CD8-positive, alpha-beta memory T cell (primary cell): ENCODE measurements around the gene HMGN1. TPM values are rescaled to one million over a fixed set of nuclear protein-coding genes. Genes with fewer than 3 reads are reported as not detected.
"Not testable (repeated sequence)": the region's sequence is repeated elsewhere in the genome, so short reads cannot be mapped to it uniquely, and the experiment has no call there.

ENCODE experiments used
- CTCF ChIA-PET: fragments of 350-600 bp; sonication (Branson Sonifier 250); formaldehyde crosslinking; loops from one replicate; lab custom pipeline; 2021; ENCODE audit warnings: antibody characterized with exemption; lab: Charles Lee
- POLR2A ChIA-PET: fragments of 350-600 bp; sonication (Branson Sonifier 250); formaldehyde crosslinking; loops from one replicate; lab custom pipeline; 2021; ENCODE audit warnings: antibody characterized with exemption; lab: Charles Lee
- DNase-seq, 5 donors: peaks; one replicate each; pipeline versions ENCODE4 v3.0.0 to v3.0.0-alpha.2; 2020 to 2022; ENCODE audit warnings: mixed read lengths in 1 of 5
- H3K27ac ChIP-seq: one replicate; pipeline ENCODE4 v1.7.0; 2013; ENCODE audit warnings: low read depth, mild to moderate bottlenecking, low read length, moderate library complexity
- H3K27me3 ChIP-seq: 2 replicates; pipeline ENCODE4 v1.7.0; 2013; ENCODE audit warnings: low read length, mild to moderate bottlenecking; ENCODE audit not compliant: insufficient read depth, poor library complexity, severe bottlenecking
- H3K36me3 ChIP-seq: 2 replicates; pipeline ENCODE4 v1.7.0; 2013; ENCODE audit warnings: mild to moderate bottlenecking, low read length, moderate library complexity; ENCODE audit not compliant: insufficient read depth
- H3K4me1 ChIP-seq: 2 replicates; pipeline ENCODE4 v1.7.0; 2013; ENCODE audit warnings: mild to moderate bottlenecking, low read length, moderate library complexity; ENCODE audit not compliant: insufficient read depth
- H3K4me3 ChIP-seq: 2 replicates; pipeline ENCODE4 v1.7.0; 2013; ENCODE audit warnings: mild to moderate bottlenecking, low read length
- H3K9me3 ChIP-seq: 2 replicates; pipeline ENCODE4 v1.7.0; 2013; ENCODE audit warnings: mild to moderate bottlenecking, low read length
- H3K27ac Mint-ChIP-seq, 8 donors: one replicate each; pipeline ENCODE4 v1.8.0; 2020 to 2021; ENCODE audit warnings: mixed read lengths in 8 of 8, mild to moderate bottlenecking in 6 of 8, inconsistent platforms in 3 of 8, moderate library complexity in 3 of 8
- H3K27me3 Mint-ChIP-seq, 2 donors: one replicate each; pipeline ENCODE4 v1.8.0; 2020 to 2021; ENCODE audit warnings: mixed read lengths in 2 of 2, mild to moderate bottlenecking in 1 of 2, moderate library complexity in 1 of 2
- H3K36me3 Mint-ChIP-seq, 3 donors: one replicate each; pipeline ENCODE4 v1.8.0; 2020 to 2021; ENCODE audit warnings: mixed read lengths in 3 of 3, inconsistent platforms in 1 of 3, mild to moderate bottlenecking in 1 of 3
- H3K4me1 Mint-ChIP-seq, 3 donors: one replicate each; pipeline ENCODE4 v1.8.0; 2020 to 2021; ENCODE audit warnings: mixed read lengths in 3 of 3, inconsistent platforms in 1 of 3, mild to moderate bottlenecking in 1 of 3
- H3K4me3 Mint-ChIP-seq, 7 donors: one replicate each; pipeline ENCODE4 v1.8.0; 2020 to 2021; ENCODE audit warnings: mixed read lengths in 7 of 7, mild to moderate bottlenecking in 6 of 7, moderate library complexity in 4 of 7, inconsistent platforms in 2 of 7
- H3K9me3 Mint-ChIP-seq, 5 donors: one replicate each; pipeline ENCODE4 v1.8.0; 2020 to 2022; ENCODE audit warnings: mixed read lengths in 5 of 5, mild to moderate bottlenecking in 3 of 5, moderate library complexity in 2 of 5, inconsistent platforms in 1 of 5
- polyA plus RNA-seq: library from polyadenylated mRNA; unstranded; fragments of 300-500 nt; fragmentation: Illumina TruSeq; gene quantifications from one replicate; pipeline ENCODE4 v1.2.3, GENCODE V29; 2021
- total RNA-seq, 2 experiments: library from RNA; stranded (reverse); gene quantifications; one replicate each; pipeline ENCODE4 v1.2.3, GENCODE V29; 2021

HMGN1 gene
- total and polyA plus RNA-seq, 3 experiments from 2014 or later = 201 to 421 (median 420) TPM

DNA sequence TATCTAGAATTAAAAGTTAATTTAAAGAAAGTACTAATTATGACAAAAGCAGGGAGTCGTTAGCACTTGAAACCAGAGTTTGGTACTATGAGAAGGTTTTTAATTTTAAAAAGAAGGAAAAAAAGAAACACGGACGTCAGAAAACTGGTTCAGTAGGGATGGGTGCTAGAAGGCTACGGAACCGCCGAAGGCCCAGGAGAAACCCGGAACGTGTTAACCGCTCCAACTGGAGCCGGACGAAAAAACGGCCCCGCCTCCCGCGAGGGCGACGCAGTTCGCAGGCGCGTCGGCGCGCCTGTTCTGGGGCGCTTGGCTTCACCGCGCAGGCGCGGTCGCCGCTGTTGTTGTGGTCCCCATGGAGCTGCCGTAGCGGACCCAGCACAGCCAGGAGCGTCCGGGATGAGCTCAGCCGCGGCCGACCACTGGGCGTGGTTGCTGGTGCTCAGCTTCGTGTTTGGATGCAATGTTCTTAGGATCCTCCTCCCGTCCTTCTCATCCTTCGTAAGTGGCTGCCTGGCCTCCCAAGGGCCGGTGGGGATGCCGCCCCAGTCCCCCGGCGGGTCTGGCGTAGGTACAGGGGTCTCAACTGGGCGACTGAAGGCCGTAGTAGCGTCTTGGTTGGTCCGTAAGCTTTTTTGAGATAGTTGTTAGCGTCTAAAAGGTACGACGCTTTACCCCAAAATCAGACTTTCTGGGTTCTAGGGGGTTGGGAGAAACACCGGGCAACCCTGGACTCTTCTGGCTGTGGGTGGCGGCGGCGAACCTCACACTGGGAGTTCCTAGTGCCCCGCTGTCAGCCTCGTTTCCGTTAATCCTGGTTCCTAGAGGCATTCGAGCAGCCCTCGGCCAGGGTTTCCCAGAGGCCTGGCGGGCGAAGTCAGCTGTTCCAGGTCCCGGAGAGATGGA is 31.4 kb upstream of the HMGN1 start:
- Histone ChIP-seq H3K27me3 (no peaks in the 10 kb centered on the region), H3K36me3 (no peaks in the 10 kb centered on the region), H3K4me1 (peaks cover 14% of the 10 kb centered on the region), H3K4me3 (peak overlapping the region; percentile 99), H3K27ac (peak overlapping the region; percentile 94), H3K9me3 (no peaks in the 10 kb centered on the region)
- Mint-ChIP-seq H3K4me3 (peak overlapping the region; percentile 90 to 99 (median 94)), H3K36me3 (peaks cover 0 to 11% (median 2%) of the 10 kb centered on the region in 3 donors), H3K27ac (peak overlapping the region; percentile 72 to 98 (median 93)), H3K9me3 (no peaks in the 10 kb centered on the region), H3K27me3 (peaks cover 6 to 9% of the 10 kb centered on the region in 2 donors), H3K4me1 (peaks cover 19 to 32% (median 27%) of the 10 kb centered on the region in 3 donors)
- ChIA-PET POLR2A (interaction anchor here (1.2 to 2.4 kb wide), 4 partner anchors 31 to 68 kb away, joined by 5 to 8 read pairs (median 7); partner anchors contain the start of genes BRWD1 and HMGN1), CTCF (interaction anchor here (1.9 kb wide), 1 partner anchor 22 kb away, joined by 5 read pairs; no protein-coding TSS in a partner anchor)
- peak; percentile 85 to 95 (median 87) for DNase-seq

DNA sequence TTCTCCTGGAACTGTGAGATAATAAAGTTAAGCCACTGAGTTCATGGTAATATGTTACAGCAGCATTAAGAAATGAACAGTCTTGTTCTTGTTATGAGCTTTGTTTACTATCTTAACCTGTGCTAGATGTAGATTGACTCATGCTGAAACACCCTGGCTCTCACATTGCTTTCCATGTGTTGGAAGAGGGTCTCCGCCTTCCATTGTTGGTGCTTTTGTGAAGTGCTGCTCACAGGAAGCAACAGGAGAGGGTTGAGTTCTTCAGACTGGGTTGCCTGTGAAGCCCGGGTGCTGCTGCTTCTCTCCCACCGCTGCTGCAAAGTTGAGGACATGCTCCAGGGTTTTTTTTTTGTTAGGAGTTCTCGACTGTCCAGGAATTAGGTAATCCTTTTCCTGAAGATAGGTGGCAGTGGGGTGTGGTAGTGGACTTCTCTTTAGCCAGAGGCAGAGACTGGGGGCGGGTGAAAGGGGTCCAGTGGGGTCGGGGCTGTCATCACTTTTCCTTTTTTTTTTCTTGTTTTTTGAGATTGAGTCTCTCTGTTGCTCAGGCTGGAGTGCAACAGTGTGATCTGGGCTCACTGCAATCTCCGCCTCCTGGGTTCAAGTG is 28.7 kb upstream of the HMGN1 start:
- Histone ChIP-seq H3K36me3 (no peaks in the 10 kb centered on the region), H3K4me1 (peaks cover 14% of the 10 kb centered on the region), H3K27me3 (no peaks in the 10 kb centered on the region), H3K9me3 (no peaks in the 10 kb centered on the region), H3K27ac (no peak overlapping the region), H3K4me3 (no peak overlapping the region)
- H3K4me1 Mint-ChIP-seq = peaks cover 13 to 21% (median 18%) of the 10 kb centered on the region in 3 donors
- POLR2A ChIA-PET = no interaction called here
- H3K9me3 Mint-ChIP-seq = no peaks in the 10 kb centered on the region
- DNase-seq = no peak
- CTCF ChIA-PET = interaction anchor here (1.6 kb wide), 1 partner anchor 8 kb away, joined by 4 read pairs; no protein-coding TSS in a partner anchor
- no peak overlapping the region for H3K27ac Mint-ChIP-seq
- peak overlapping the region in 2 of 7 donors; percentile 59 to 76 for H3K4me3 Mint-ChIP-seq
- peaks cover 8 to 23% of the 10 kb centered on the region in 2 donors for H3K27me3 Mint-ChIP-seq
- peaks cover 0 to 10% (median 2%) of the 10 kb centered on the region in 3 donors for H3K36me3 Mint-ChIP-seq

DNA sequence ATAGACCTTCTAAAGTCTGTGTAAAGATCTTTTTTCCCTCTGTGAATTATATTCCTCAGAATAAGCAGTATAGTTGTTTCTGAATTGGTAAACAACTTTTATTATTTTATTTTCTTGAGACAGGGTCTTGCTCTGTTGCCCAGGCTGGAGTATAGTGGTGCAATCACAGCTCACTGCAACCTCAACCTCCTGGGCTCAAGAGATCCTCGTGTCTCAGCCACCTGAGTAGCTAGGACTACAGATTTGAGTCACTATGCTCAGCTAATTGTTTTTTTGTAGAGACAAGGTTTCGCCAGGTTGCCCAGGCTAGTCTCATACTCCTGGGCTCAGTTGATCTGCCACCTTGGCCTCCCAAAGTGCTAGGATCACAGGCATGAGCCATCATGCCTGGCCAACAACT is 26.6 kb upstream of the HMGN1 start:
- no peak for DNase-seq
- Mint-ChIP-seq H3K4me1 (peaks cover under 1 to 5% (median 2%) of the 10 kb centered on the region in 3 donors), H3K4me3 (no peak overlapping the region), H3K27ac (no peak overlapping the region), H3K27me3 (peaks cover 10 to 29% of the 10 kb centered on the region in 2 donors), H3K36me3 (peaks cover 0 to 5% (median 0%) of the 10 kb centered on the region in 3 donors), H3K9me3 (no peaks in the 10 kb centered on the region)
- CTCF ChIA-PET = interaction anchor here (0.8 kb wide), 1 partner anchor 26 kb away, joined by 3 read pairs; no protein-coding TSS in a partner anchor
- Histone ChIP-seq H3K4me1 (peaks cover 4% of the 10 kb centered on the region), H3K9me3 (no peaks in the 10 kb centered on the region), H3K27me3 (no peaks in the 10 kb centered on the region), H3K4me3 (no peak overlapping the region), H3K36me3 (no peaks in the 10 kb centered on the region), H3K27ac (no peak overlapping the region)
- POLR2A ChIA-PET = no interaction called here

DNA sequence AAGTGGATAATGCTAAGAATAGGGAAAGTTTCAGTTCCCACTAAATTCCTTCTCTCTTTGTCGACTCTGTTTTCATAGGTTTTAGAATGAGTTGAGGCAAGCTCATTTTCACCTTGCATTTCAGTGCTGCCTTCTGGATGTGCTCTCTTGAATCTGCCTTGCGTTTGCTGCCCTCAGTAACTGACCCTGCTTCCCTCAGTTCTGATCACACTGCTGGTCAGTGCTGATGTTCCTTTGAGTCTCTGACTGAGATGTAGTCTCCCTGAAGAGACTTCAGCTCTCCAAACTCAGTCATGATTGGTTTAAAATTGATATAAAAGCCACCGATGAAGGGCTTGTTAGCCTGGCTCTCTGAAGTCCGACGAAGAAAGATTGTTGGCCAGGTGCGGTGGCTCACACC is 25.2 kb upstream of the HMGN1 start:
- POLR2A ChIA-PET = no interaction called here
- peak overlapping the region in 1 of 7 donors; percentile 15 for H3K4me3 Mint-ChIP-seq

DNA sequence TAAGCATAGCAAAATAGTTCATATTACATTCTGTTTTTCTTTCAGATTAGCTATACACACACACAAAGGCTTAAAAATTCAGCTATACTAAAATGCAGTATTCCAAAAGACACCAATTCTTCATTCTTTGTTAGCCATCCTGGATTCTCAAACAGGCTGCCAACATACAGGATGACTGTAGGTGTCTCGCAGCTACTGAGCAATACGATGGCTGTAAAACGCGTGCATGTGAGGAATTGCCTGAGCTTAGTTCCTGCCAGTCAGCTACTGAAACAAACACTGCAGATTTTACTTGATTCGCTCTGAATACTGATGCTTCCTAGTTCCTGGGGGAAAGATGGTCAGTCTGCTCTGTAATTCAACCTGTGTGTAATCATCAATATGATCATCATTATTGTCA is 24.7 kb upstream of the HMGN1 start:
- DNase-seq = peak in 1 of 5 donors; percentile 12
- POLR2A ChIA-PET = no interaction called here

More for the DNA sequence above, 25.2 kb upstream of the HMGN1 start:
- H3K27ac Mint-ChIP-seq = no peak overlapping the region
- H3K27me3 ChIP-seq = no peaks in the 10 kb centered on the region
- no peaks in the 10 kb centered on the region for H3K36me3 ChIP-seq
- no peak overlapping the region for H3K27ac ChIP-seq
- no peaks in the 10 kb centered on the region for H3K9me3 Mint-ChIP-seq
- no peak overlapping the region for H3K4me3 ChIP-seq
- no peaks in the 10 kb centered on the region for H3K4me1 Mint-ChIP-seq
- H3K9me3 ChIP-seq = no peaks in the 10 kb centered on the region
- peaks cover 14 to 30% of the 10 kb centered on the region in 2 donors for H3K27me3 Mint-ChIP-seq
- CTCF ChIA-PET = interaction anchor here (0.7 to 1.8 kb wide), 5 partner anchors 8 to 18 kb away, joined by 3 to 13 read pairs (median 5); no protein-coding TSS in a partner anchor
- no peaks in the 10 kb centered on the region for H3K4me1 ChIP-seq
- H3K36me3 Mint-ChIP-seq = no peaks in the 10 kb centered on the region
- no peak for DNase-seq

DNA sequence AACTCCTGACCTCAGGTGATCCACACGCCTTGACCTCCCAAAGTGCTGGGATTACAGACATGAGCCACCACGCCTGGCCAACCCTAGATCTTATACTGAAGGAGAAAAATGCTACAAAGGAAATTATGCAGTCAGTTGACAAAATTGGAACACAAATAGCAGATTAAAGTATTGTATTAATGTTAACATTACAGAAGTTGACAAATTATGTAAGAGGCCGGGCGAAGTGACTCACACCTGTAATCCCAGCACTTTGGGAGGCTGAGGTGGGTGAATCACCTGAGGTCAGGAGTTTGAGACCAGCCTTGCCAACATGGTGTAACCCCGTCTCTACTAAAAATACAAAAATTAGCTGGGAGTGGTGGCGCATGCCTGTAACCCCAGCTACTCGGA is 21.0 kb upstream of the HMGN1 start:
- H3K4me1 ChIP-seq, H3K4me1 Mint-ChIP-seq, H3K27me3 ChIP-seq, H3K9me3 Mint-ChIP-seq, H3K9me3 ChIP-seq, DNase-seq, H3K4me3 ChIP-seq, H3K4me3 Mint-ChIP-seq, H3K36me3 Mint-ChIP-seq, H3K27ac Mint-ChIP-seq, H3K27ac ChIP-seq, CTCF ChIA-PET, H3K36me3 ChIP-seq: not testable (repeated sequence)
- H3K27me3 Mint-ChIP-seq = peaks cover 12 to 25% of the 10 kb centered on the region in 2 donors
- POLR2A ChIA-PET = interaction anchor here (0.7 kb wide), 1 partner anchor 21 kb away, joined by 3 read pairs; the partner anchor contains the start of gene HMGN1

More for the DNA sequence above, 24.7 kb upstream of the HMGN1 start:
- peak overlapping the region in 1 of 7 donors; percentile 15 for H3K4me3 Mint-ChIP-seq
- H3K36me3 Mint-ChIP-seq = no peaks in the 10 kb centered on the region
- Histone ChIP-seq H3K27ac (no peak overlapping the region), H3K4me3 (no peak overlapping the region), H3K9me3 (no peaks in the 10 kb centered on the region), H3K36me3 (no peaks in the 10 kb centered on the region), H3K27me3 (no peaks in the 10 kb centered on the region), H3K4me1 (no peaks in the 10 kb centered on the region)
- H3K27me3 Mint-ChIP-seq = peaks cover 14 to 30% of the 10 kb centered on the region in 2 donors
- no peaks in the 10 kb centered on the region for H3K4me1 Mint-ChIP-seq
- no peak overlapping the region for H3K27ac Mint-ChIP-seq
- CTCF ChIA-PET = interaction anchor here (0.7 to 1.8 kb wide), 5 partner anchors 8 to 18 kb away, joined by 3 to 13 read pairs (median 5); no protein-coding TSS in a partner anchor
- no peaks in the 10 kb centered on the region for H3K9me3 Mint-ChIP-seq

DNA sequence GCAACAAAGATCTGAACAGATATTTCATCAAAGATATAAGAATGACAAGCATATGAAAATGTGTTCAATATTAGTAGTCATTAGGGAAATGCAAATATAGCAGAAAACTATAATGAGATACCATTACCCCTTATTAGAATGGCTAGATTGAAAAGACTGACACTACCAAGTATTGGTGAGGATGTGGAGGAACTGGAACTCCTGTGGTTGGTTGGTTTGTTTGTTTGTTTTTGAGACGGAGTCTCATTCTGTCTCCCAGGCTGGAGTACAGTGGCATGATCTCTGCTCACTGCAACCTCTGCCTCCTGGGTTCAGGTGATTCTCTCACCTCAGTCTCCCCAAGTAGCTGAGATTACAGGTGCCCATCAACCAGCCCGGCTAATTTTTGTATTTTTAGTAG is 18.9 kb upstream of the HMGN1 start:
- POLR2A ChIA-PET = no interaction called here
- no peaks in the 10 kb centered on the region for H3K27me3 ChIP-seq
- H3K4me1 ChIP-seq = no peaks in the 10 kb centered on the region
- H3K9me3 ChIP-seq = no peaks in the 10 kb centered on the region
- no peak overlapping the region for H3K4me3 ChIP-seq
- Mint-ChIP-seq H3K36me3 (no peaks in the 10 kb centered on the region), H3K4me3 (no peak overlapping the region), H3K4me1 (no peaks in the 10 kb centered on the region), H3K9me3 (no peaks in the 10 kb centered on the region), H3K27ac (no peak overlapping the region), H3K27me3 (peaks cover 12 to 14% of the 10 kb centered on the region in 2 donors)
- DNase-seq = no peak
- no peaks in the 10 kb centered on the region for H3K36me3 ChIP-seq
- no peak overlapping the region for H3K27ac ChIP-seq
- CTCF ChIA-PET = no interaction called here
